MCF 10A (cell line): ENCODE results near the gene STAT6. TPM values are rescaled to one million over a fixed set of nuclear protein-coding genes. Genes with fewer than 3 reads are reported as not detected.

Experiments used
- BruUV-seq: library from RNA; stranded (reverse); fragments of 400-500 nt; replicated peaks from 2 replicates; lab custom pipeline; 2021; lab: Mats Ljungman, UMichigan
- CTCF ChIA-PET: fragments of 300-600 bp; sonication (Branson Sonifier 250); formaldehyde crosslinking; extraction: SDS; loops from one replicate; lab custom pipeline; 2021; ENCODE audit warnings: antibody characterized with exemption, inconsistent platforms; lab: Yijun Ruan, JAX
- POLR2A ChIA-PET: fragments of 300-600, 350-650 bp; sonication (Branson Sonifier 250); formaldehyde crosslinking; extraction: SDS; loops from one replicate; lab custom pipeline; 2020; ENCODE audit warnings: antibody characterized with exemption, inconsistent platforms; lab: Yijun Ruan, JAX
- DNase-seq: peaks from one replicate; pipeline ENCODE4 v3.0.0-alpha.2; 2018; ENCODE audit not compliant: unreplicated experiment
- H3K27ac Mint-ChIP-seq: one replicate; pipeline ENCODE4 v1.8.0; 2022; ENCODE audit warnings: mild to moderate bottlenecking, low read depth, mixed read lengths; ENCODE audit not compliant: unreplicated experiment
- H3K27me3 Mint-ChIP-seq: one replicate; pipeline ENCODE4 v1.8.0; 2022; ENCODE audit warnings: mixed read lengths; ENCODE audit not compliant: insufficient read depth, unreplicated experiment
- H3K36me3 Mint-ChIP-seq: one replicate; pipeline ENCODE4 v1.8.0; 2022; ENCODE audit warnings: mild to moderate bottlenecking, moderate library complexity, mixed read lengths; ENCODE audit not compliant: insufficient read depth, unreplicated experiment
- H3K4me1 Mint-ChIP-seq: one replicate; pipeline ENCODE4 v1.8.0; 2022; ENCODE audit warnings: mixed read lengths; ENCODE audit not compliant: insufficient read depth, unreplicated experiment
- H3K4me3 Mint-ChIP-seq: one replicate; pipeline ENCODE4 v1.8.0; 2022; ENCODE audit warnings: mild to moderate bottlenecking, moderate library complexity, mixed read lengths; ENCODE audit not compliant: unreplicated experiment
- H3K9me3 Mint-ChIP-seq: one replicate; pipeline ENCODE4 v1.8.0; 2022; ENCODE audit warnings: mixed read lengths; ENCODE audit not compliant: unreplicated experiment
- CTCF ChIP-seq: fragments of 200-600 bp; IDR thresholded peaks from one replicate; pipeline ENCODE4 v1.8.0; 2022; ENCODE audit warnings: antibody characterized with exemption, mild to moderate bottlenecking; ENCODE audit not compliant: unreplicated experiment
- intact Hi-C: fragments of 100-400 bp; cut with micrococcal nuclease; formaldehyde crosslinking; loops from 2 replicates; pipeline ENCODE4 v1.14.1; 2022
- total RNA-seq: library from RNA; stranded (reverse); gene quantifications from 2 replicates; pipeline ENCODE4 v1.2.3, GENCODE V29; 2022

The STAT6 gene
- total RNA-seq, 1 experiment from 2014 or later, result 99.7 TPM

GRCh38 chr12:57066245-57066644, 44.9 kb downstream of the STAT6 start:
- intact Hi-C loops, result no loop called here
- H3K27ac Mint-ChIP-seq, result no peak overlapping the region
- DNase-seq, result no peak
- no peak overlapping the region for H3K4me3 Mint-ChIP-seq
- BruUV-seq, result no TSS peak
- CTCF ChIA-PET, result interaction anchor here (0.6 to 11.7 kb wide), 8 partner anchors 10 to 152 kb away, joined by 4 to 231 read pairs (median 7); partner anchors contain the start of genes STAT6 and ZBTB39
- peaks cover 8% of the 10 kb centered on the region for H3K4me1 Mint-ChIP-seq
- peaks cover 36% of the 10 kb centered on the region for H3K36me3 Mint-ChIP-seq
- POLR2A ChIA-PET, result interaction anchor here (1.7 kb wide), 1 partner anchor 46 kb away, joined by 9 read pairs; no protein-coding TSS in a partner anchor
- TF ChIP-seq CTCF, result no peak
- H3K9me3 Mint-ChIP-seq, result no peaks in the 10 kb centered on the region
- H3K27me3 Mint-ChIP-seq, result no peaks in the 10 kb centered on the region

- no peaks in the 10 kb centered on the region for H3K4me1 Mint-ChIP-seq
- DNase-seq, result no peak
- intact Hi-C loops, result no loop called here
- no TSS peak for BruUV-seq
- H3K4me3 Mint-ChIP-seq, result no peak overlapping the region
- no peak overlapping the region for H3K27ac Mint-ChIP-seq
- H3K9me3 Mint-ChIP-seq, result no peaks in the 10 kb centered on the region
- no peaks in the 10 kb centered on the region for H3K27me3 Mint-ChIP-seq
- no peak for TF ChIP-seq CTCF
- ChIA-PET CTCF (interaction anchor here (0.6 to 11.7 kb wide), 6 partner anchors 30 to 265 kb away, joined by 3 to 231 read pairs (median 3); partner anchors contain the start of genes STAT6 and ZBTB39), POLR2A (interaction anchor here (1.8 kb wide), 1 partner anchor 48 kb away, joined by 14 read pairs; the partner anchor contains the start of gene STAT6)
- peaks cover 18% of the 10 kb centered on the region for H3K36me3 Mint-ChIP-seq
Measured at GRCh38 chr12:57063991-57064685, 47.0 kb downstream of the STAT6 start.

GRCh38 chr12:57058454-57058853, 52.7 kb downstream of the STAT6 start:
- no peak overlapping the region for H3K27ac Mint-ChIP-seq
- H3K27me3 Mint-ChIP-seq, result no peaks in the 10 kb centered on the region
- H3K36me3 Mint-ChIP-seq, result peaks cover 10% of the 10 kb centered on the region
- CTCF ChIA-PET, result interaction anchor here (5.3 to 11.7 kb wide), 3 partner anchors 9 to 50 kb away, joined by 71 to 231 read pairs (median 82); partner anchors contain the start of genes MYO1A and ZBTB39
- TF ChIP-seq CTCF, result no peak
- POLR2A ChIA-PET, result interaction anchor here (0.7 kb wide), 1 partner anchor 11 kb away, joined by 3 read pairs; no protein-coding TSS in a partner anchor
- DNase-seq, result no peak
- BruUV-seq, result no TSS peak
- no peaks in the 10 kb centered on the region for H3K9me3 Mint-ChIP-seq
- no peak overlapping the region for H3K4me3 Mint-ChIP-seq
- intact Hi-C loops, result no loop called here
- H3K4me1 Mint-ChIP-seq, result no peaks in the 10 kb centered on the region

- H3K27ac Mint-ChIP-seq, result no peak overlapping the region
- POLR2A ChIA-PET, result interaction anchor here (0.8 to 1.1 kb wide), 4 partner anchors 20 to 55 kb away, joined by 3 to 5 read pairs (median 4); no protein-coding TSS in a partner anchor
- intact Hi-C loops, result no loop called here
- no TSS peak for BruUV-seq
- H3K9me3 Mint-ChIP-seq, result no peaks in the 10 kb centered on the region
- no peaks in the 10 kb centered on the region for H3K27me3 Mint-ChIP-seq
- TF ChIP-seq CTCF, result no peak
- H3K4me3 Mint-ChIP-seq, result no peak overlapping the region
- H3K4me1 Mint-ChIP-seq, result no peaks in the 10 kb centered on the region
- H3K36me3 Mint-ChIP-seq, result peaks cover 10% of the 10 kb centered on the region
- DNase-seq, result no peak
- CTCF ChIA-PET, result interaction anchor here (0.9 to 11.7 kb wide), 5 partner anchors 8 to 55 kb away, joined by 4 to 231 read pairs (median 4); partner anchors contain the start of gene ZBTB39
Measured at GRCh38 chr12:57057067-57057751, 54.0 kb downstream of the STAT6 start.
